Measurements from ENCODE around the gene VPS41.

Gene VPS41

DNA sequence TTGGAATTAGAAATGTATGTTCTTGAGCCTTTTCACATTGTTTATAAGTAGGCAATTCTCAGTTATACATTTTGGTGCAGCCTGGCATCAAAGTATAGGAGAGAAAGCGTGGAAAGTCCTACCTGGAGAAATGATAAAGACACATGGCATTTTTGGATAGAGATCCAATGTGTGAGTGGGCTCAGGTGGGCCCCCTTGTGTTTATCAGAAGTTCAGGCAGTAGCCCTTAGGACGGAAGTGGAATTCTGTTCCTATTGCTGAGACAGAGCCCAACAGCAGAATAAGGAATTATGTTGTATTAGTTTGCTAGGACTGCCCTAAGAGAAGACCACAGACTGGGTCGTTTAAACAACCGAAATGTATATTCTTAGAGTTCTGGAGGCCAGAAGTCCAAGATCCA is 192.6 kb downstream of the VPS41 start:
- no peak for DNase-seq

DNA sequence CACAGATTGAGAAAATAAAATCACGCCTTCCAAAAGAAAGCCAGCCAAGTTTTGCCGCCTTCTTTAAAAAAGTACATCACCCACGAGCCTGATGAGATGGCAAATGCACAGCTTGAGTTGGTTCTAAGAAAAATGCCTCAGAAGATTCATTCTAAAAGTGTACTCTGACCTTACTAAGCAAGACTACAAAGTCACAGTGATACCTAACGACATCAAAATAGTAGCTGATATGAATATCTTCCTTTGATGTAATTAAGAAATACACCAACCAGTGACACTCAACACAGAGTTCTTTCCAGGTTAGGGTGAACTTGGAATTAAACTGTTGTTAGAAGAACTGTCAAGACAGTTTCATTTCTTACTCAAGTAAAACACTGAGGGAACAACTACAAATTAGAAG is 199.9 kb downstream of the VPS41 start:
- no peak for DNase-seq

DNA sequence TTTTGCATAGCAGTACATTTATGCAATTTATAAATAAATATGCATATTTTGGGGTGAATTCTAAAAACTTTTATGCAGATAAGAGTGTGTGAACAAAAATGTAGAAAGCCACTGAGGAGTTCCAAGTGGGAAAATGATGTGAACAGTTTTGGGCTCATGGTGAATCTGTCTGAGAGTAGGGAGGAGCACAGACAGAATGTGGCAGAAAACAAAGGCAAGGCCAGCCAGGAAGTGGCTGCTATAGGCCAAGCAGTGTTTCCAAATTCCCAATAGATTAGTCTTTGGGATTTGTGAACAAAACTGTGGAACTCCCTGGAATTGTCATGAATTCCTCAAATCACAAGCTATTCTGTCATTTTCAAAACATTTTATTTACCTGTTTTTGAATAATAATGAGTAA is 204.2 kb downstream of the VPS41 start:
- no peak for DNase-seq

DNA sequence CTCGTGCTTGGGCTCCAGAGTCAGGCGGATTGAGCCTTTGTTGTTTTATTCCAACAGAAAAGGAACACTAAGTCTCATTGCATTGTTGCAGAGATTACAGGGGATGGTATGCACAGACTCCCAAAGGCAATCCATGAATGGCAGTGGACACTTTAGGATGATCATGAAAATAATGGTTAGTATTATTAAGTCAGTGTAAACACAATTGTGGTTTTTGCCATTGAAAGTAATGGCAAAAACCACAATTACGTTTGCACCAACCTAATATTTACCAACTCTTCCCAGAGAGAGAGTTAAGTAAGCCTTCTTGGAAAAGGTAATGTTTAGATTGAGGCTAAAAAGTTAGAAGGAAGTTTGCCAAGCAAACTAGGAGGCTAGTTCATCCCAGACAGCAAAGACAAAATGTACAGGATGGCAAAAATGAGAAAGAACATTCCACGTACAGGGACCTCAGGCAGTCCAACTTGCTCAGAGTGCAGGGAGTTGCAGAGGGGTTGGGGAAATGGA is 204.9 kb downstream of the VPS41 start:
- DNase-seq = no peak

DNA sequence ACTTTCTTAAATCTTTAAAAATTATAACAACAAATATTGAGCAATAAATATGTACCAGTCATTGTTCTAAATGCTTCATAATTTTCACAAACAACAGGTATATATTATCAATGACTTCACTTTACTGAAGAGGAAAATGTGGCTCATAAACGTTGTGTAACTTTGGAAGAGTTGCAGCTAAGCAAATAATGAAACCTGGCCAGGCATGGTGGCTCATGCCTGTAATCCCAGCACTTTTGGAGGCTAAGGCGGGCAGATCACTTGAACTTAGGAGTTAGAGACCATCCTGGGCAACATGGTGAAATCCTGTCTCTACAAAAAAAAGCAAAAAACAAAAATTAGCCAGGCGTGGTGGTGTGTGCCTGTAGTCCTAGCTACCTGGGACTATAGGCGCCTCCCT is 205.9 kb downstream of the VPS41 start:
- DNase-seq = no peak

DNA sequence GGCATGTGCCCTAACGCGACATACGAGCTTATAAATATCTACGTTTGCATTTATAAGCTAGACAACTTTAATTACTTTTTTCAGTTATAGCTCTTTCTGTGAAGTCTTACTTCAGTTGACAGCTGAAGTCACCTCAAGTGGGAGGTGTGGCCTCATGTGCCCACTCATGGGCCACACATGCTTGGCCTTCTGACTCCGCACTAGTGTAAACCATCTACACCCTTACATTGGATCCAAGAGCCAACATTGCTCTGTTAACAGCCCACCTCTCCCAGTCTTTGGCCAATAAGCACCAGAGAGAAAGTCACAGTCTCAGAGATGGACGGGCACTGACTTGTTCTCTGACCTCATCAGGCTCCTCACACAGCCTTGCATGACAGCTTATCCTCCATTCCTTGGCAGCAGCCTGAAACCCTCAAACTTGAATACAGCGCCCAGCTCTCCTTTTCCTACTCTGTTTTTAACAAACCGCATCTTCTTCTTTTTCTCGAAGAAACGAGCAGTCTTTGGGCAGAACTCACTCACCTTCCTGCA is 206.9 kb downstream of the VPS41 start:
- no peak for DNase-seq

DNA sequence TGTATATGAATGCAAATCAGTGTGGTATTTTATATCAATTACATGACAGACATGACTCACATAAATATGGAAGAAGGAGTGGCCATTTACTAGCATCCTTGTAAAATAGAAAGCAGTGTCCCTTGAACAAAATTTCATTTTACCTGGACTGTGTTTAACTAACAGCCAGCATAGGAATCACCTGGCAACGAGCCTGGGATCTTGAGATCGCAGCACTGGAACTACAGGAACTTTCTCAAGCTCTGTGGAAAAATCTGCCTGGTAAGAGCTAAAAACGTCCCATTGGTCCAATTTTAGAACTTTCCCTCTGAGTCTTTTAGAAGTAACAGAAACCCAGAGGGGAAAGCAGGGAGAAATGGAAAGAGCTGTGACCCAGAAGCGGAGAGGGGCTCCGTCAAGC is 208.9 kb downstream of the VPS41 start:
- no peak for DNase-seq

DNA sequence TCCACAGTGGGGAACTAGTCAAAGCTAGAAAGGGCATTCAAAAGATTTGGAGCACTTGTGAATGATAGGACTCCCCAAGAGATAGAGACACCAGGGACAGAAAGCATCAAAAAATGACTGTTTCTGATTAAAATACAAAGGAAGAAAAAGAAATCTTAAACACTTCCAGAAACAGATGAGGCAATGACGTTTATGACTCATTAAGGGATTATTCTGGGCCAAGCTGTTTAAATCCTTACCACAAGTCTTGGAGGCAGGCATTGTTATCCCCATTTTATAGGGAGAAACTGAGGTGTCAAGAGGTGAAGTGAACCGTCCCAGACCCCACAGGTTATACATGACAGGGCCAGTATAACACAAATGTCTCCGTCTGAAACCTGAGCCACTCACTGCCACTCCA is 209.5 kb downstream of the VPS41 start:
- DNase-seq = no peak

DNA sequence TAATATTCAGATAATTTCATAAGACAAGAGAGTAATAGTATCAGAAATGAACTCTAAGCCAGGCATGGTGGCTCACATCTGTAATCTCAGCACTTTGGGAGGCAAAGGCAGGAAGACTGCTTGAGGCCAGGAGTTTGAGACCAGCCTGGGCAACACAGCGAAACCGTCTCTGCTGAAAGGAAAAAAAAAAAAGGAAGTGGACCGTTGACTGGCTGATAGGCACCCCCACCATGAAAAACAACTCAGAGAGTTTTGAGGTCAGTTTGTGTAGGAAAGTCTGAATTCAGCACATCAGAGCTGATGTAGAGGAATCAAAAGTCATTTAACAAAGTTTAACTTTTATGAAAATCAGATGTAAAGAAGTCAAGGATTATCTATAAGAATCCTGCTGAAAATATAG is 214.7 kb downstream of the VPS41 start:
- DNase-seq = no peak

DNA sequence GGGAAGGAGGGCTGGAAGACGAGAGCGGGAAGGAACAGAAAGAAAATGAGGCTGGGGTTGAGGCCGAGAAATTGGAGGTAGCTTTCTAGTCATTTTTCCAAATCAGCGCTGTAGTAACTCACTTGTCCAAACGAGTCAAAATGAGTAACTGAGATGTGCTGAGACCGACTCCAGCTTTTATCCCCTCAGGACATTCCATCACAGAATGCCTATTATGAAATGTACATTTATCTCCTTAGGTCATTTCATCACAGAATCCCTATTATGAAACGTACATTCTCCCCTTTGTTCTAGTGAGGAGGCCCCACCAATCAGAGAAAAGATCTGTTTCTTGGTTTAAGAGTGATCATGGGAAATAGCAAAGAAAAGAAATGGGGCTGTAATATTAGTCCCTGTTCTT is 222.1 kb downstream of the VPS41 start:
- no peak for DNase-seq

DNA sequence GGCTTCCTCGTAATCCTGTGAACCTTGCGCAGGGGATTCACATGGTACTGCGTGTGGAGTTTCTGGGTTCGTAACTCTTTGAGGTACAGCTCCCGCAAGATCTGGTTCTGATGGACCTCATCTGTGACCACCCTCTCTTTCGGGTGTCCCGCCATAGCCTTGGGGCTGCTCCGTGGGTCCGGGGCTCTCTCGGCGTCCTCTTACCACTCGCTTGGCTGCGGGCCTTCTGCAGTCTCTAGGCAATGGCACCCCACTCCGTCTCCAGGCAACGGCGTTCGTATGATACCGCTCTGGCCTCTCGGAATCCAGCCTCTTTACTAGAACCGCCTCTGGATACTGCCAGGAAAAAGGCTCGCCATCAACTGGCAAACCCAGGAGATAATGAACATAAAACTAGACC is 223.1 kb downstream of the VPS41 start:
- no peak for DNase-seq

DNA sequence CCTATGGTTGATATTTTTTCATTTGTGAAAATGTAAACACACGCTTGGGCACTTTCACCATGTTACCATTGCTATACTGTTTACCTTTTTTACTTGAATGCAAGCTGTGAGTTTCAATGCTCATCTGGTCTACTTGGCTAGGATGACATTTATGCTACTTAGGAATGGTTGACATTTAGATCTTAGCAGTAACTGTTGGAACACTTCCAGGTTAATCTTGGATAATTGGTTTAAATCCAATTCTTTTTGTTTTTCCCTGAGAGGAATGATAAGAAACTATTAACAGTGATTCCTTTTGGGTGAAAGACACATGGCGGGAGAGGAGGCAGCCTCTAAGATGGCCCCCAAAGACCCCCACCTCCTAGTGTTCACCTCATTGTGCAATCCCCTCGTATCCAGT is 226.4 kb downstream of the VPS41 start:
- no peak for DNase-seq

DNA sequence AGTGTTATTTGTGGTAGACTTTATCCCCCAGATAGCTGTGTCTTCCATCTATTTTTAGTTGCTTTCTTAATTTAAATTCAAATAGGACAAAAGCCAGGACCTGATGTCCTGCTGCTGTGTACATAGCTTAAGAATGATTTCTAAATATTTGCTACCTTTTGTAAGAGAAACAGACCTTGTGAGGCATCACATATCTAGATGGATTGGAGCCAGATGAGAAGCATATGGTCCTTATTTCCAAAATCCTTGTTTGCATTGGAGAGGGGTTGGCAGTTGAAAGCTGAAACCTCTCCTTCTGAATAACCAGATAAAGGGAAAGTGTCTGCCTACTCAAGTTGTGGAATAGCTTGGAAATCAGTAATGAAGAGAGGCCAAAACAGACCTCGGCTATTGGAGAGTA is 227.1 kb downstream of the VPS41 start:
- DNase-seq = no peak

DNA sequence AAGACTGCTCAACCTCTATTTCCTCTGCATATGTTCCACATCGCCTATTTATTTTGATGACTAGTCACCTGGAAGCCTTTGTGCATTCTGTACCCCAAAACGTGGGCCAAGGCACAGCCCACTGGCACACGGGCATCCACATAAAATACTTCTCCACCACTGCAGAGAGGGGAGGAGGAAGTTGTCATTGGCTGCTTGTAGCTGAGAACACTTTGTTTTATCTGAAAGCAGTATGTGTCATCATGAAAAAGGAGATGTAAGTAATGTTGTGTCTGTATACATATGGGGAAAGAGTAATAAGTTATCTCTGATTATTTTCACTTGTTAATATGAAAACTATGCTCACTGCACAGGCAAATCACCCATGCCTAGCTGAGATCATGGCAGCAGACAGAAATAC is 229.6 kb downstream of the VPS41 start:
- no peak for DNase-seq

DNA sequence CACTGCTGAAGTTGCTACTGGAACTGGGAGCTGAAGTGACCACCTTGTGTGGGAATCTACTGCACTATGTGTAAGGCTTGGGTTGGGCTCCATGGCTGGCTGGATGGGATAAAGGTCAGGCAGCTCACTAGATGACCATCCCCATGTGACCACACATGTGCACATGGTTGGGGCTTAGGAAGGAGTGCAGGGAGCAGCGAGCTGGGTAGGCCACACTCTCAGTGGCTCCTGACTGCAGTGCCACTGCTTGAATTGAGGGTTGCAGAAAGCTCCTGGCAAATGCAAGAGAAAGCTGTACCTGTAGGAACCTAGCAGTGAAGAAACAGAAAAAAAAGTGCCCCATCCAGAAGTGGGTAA is 230.3 kb downstream of the VPS41 start:
- DNase-seq = no peak

DNA sequence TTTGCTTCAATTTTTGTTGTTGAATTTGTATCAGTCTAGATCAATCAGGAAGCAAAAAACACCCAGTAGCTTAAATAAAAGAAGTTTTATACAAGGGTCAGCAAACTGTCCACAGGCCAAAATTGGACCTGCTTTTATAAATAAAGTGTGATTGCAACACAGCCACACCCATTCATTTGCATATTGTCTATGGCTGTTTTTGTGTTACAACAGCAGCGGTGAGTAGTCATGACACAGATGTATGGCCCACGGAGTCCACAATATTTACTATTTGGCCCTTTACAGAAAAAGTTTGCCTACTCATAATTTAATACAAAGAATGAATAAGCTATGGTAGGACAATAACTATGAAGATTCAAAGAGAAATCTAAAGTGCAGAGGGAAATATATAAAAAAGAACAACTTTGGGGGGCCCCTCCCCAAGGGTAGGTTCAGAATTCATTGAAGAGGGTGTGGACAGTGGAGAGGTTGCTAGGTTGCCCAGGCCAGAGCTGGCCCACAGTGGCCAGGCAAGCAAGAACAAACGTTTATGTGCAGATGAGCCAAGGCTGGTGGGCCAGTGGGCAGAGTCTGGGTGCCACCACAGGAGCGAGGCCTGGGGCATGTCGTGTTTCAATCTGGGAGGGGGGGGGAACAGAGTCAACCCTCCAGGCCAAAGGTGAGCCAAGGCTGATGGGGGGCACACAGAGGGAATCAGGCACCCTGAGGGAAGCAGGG is 230.9 kb downstream of the VPS41 start:
- DNase-seq = no peak

DNA sequence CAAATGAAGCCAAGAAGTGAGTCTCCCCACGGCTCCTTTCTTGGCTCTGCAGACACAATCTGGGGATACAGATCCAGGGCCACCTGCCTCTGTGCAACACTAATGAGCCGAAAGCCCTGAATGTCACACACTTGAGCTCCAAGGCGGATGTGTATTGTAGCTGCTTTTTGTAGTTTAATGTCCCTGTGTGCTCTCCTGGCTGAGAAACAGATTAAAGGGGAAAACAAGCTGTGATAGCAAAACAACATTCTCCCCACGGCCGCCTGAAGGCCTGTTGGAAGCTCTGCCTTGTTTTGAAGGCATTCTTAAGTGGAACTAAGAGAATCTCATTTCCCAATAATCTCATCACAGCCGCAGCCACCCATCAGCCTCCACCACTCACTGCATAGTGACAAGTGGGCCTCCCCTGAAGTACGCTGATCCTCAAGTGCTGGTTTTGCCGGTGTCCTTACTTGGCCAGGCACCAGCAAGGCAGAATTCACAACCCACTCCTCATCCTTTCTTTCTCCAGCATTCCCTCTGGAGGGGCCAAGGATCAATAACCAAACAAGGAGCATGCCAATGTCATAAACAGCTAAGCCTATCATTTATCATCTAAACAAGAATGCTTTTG is 233.4 kb downstream of the VPS41 start:
- no peak for DNase-seq

DNA sequence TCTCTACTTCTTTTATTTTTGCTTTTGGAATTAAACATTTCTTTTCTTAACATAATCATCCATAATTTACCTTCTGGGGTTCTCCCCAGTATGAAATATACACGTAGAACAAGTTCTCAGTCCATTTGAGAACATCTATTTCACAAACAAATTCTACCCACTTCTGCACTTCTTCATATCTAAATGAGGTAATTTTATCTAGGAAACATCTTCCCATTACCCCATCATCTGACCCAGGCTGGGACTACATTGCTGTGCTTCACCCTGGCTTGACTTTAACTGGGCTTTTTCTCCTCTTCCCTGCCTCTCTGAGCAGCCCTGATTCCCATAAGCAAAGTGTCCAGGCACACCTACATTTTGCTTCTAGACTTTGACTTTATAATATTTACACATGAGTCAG is 234.5 kb downstream of the VPS41 start:
- no peak for DNase-seq

DNA sequence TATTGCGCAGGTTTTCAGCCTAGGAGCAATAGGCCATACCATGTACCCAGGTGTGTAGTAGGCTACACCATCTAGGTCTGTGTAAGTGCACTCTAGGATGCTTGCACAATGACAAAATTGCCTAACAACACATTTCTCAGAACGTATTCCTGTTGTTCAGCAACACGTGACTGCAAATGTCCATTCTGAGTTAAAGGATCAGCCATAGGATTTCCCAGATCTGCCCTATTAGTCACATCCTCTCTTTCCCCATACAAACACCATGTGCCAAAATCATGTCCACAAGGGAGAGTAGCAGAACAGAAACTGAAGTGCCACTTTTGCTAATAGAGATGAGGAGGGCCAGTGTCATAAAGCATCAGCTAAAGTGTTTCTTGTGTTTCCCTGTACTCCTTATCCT is 235.2 kb downstream of the VPS41 start:
- DNase-seq = no peak

Data from SHP77 treated with DMSO at 0.1 percent for 48 hours (cell line).